ENCODE data around the gene LRRK2.

The LRRK2 gene

GRCh38 chr12:40225984-40226602 lies 1.3 kb downstream of the LRRK2 start:
- TF ChIP-seq SIN3A (IDR thresholded peaks at IDR 0.05; ENCODE audit: borderline replicate concordance, insufficient read depth, low read length) (peak; percentile 9; the same call in 1 of the 2 replicates), POLR2AphosphoS5 (IDR thresholded peaks at IDR 0.05; ENCODE audit: low read depth, low read length) (no peak)

- TF ChIP-seq SIN3A (IDR thresholded peaks at IDR 0.05; ENCODE audit: borderline replicate concordance, insufficient read depth, low read length) (no peak), POLR2AphosphoS5 (IDR thresholded peaks at IDR 0.05; ENCODE audit: low read depth, low read length) (peak; percentile 42)
Observed at GRCh38 chr12:40226705-40227104, 1.9 kb downstream of the LRRK2 start.

- TF ChIP-seq FOXP2 (optimal IDR thresholded peaks at IDR 0.05; ENCODE audit: borderline replicate concordance, extremely low read depth, extremely low read length, insufficient read depth) = no peak
- TF ChIP-seq REST (IDR thresholded peaks at IDR 0.05; ENCODE audit: insufficient read depth in 1 of 2, low read depth in 2 of 2, low read length in 2 of 2) = no peak
- no peak for TF ChIP-seq TAF1 (IDR thresholded peaks at IDR 0.05; ENCODE audit: borderline replicate concordance, insufficient read depth, low read length)
- TF ChIP-seq POLR2AphosphoS5 (IDR thresholded peaks at IDR 0.05; ENCODE audit: low read depth, low read length) = no peak
- no peak for TF ChIP-seq SIN3A (IDR thresholded peaks at IDR 0.05; ENCODE audit: borderline replicate concordance, insufficient read depth, low read length)
Observed at GRCh38 chr12:40227447-40227846, 2.6 kb downstream of the LRRK2 start.

GRCh38 chr12:40228727-40229126 lies 3.9 kb downstream of the LRRK2 start:
- TF ChIP-seq TAF1 (IDR thresholded peaks at IDR 0.05; ENCODE audit: borderline replicate concordance, insufficient read depth, low read length) = no peak
- TF ChIP-seq SIN3A (IDR thresholded peaks at IDR 0.05; ENCODE audit: borderline replicate concordance, insufficient read depth, low read length) = no peak
- no peak for TF ChIP-seq POLR2AphosphoS5 (IDR thresholded peaks at IDR 0.05; ENCODE audit: low read depth, low read length)
- no peak for TF ChIP-seq FOXP2 (optimal IDR thresholded peaks at IDR 0.05; ENCODE audit: borderline replicate concordance, extremely low read depth, extremely low read length, insufficient read depth)

- TF ChIP-seq FOXP2 (optimal IDR thresholded peaks at IDR 0.05; ENCODE audit: borderline replicate concordance, extremely low read depth, extremely low read length, insufficient read depth) = no peak
- no peak for TF ChIP-seq SIN3A (IDR thresholded peaks at IDR 0.05; ENCODE audit: borderline replicate concordance, insufficient read depth, low read length)
- no peak for TF ChIP-seq TAF1 (IDR thresholded peaks at IDR 0.05; ENCODE audit: borderline replicate concordance, insufficient read depth, low read length)
- TF ChIP-seq REST (IDR thresholded peaks at IDR 0.05; ENCODE audit: insufficient read depth in 1 of 2, low read depth in 2 of 2, low read length in 2 of 2) = no peak
- no peak for TF ChIP-seq POLR2AphosphoS5 (IDR thresholded peaks at IDR 0.05; ENCODE audit: low read depth, low read length)
Observed at GRCh38 chr12:40229690-40230651, 5.2 kb downstream of the LRRK2 start.

- TF ChIP-seq FOXP2 (optimal IDR thresholded peaks at IDR 0.05; ENCODE audit: borderline replicate concordance, extremely low read depth, extremely low read length, insufficient read depth) = no peak
- TF ChIP-seq POLR2AphosphoS5 (IDR thresholded peaks at IDR 0.05; ENCODE audit: low read depth, low read length) = no peak
- no peak for TF ChIP-seq REST (IDR thresholded peaks at IDR 0.05; ENCODE audit: insufficient read depth in 1 of 2, low read depth in 2 of 2, low read length in 2 of 2)
- TF ChIP-seq TAF1 (IDR thresholded peaks at IDR 0.05; ENCODE audit: borderline replicate concordance, insufficient read depth, low read length) = no peak
- no peak for TF ChIP-seq SIN3A (IDR thresholded peaks at IDR 0.05; ENCODE audit: borderline replicate concordance, insufficient read depth, low read length)
Observed at GRCh38 chr12:40232602-40233001, 7.8 kb downstream of the LRRK2 start.
